IPS DF 6.9 (cell line): ENCODE data around the gene SYN1.

ENCODE experiments used
- DNase-seq: peaks from one replicate; pipeline ENCODE4 v3.0.0-alpha.2; 2013; ENCODE audit warnings: low read depth, low spot score
- H3K27ac ChIP-seq: one replicate; pipeline ENCODE4 v1.5.1; 2013; ENCODE audit warnings: low read length, control low read depth
- H3K27me3 ChIP-seq: 2 replicates; pipeline ENCODE4 v1.6.1; 2013; ENCODE audit warnings: mild to moderate bottlenecking, low read length; ENCODE audit not compliant: control insufficient read depth, insufficient read depth
- H3K36me3 ChIP-seq: 2 replicates; pipeline ENCODE4 v1.6.1; 2013; ENCODE audit warnings: low read length; ENCODE audit not compliant: control insufficient read depth, insufficient read depth
- H3K4me1 ChIP-seq: 2 replicates; pipeline ENCODE4 v1.6.1; 2013; ENCODE audit warnings: low read length; ENCODE audit not compliant: control insufficient read depth, insufficient read depth
- H3K4me3 ChIP-seq: 2 replicates; pipeline ENCODE4 v1.5.1; 2013; ENCODE audit warnings: mild to moderate bottlenecking, low read length
- H3K9me3 ChIP-seq: 2 replicates; pipeline ENCODE4 v1.6.1; 2013; ENCODE audit warnings: low read length, inconsistent platforms; ENCODE audit not compliant: control insufficient read depth, insufficient read depth
- WGBS: extraction: QIAGEN DNeasy Blood & Tissue Kit; methylation state at CpG from one replicate; pipeline ENCODE4 v1.1.7; 2013; ENCODE audit warnings: mixed read lengths, missing lambda C conversion rate; ENCODE audit not compliant: insufficient read length, insufficient coverage; 5-methylcytosine and 5-hydroxymethylcytosine counted together

SYN1 gene

GRCh38 chrX:47573341-47574075 is 46.1 kb downstream of the SYN1 start:
- Histone ChIP-seq H3K9me3 (no peaks in the 10 kb centered on the region), H3K36me3 (peaks cover 2% of the 10 kb centered on the region; the same call in 1 of the 2 replicates), H3K4me1 (peaks cover 6% of the 10 kb centered on the region), H3K4me3 (peak overlapping the region; percentile 49; the same call in 1 of the 2 replicates), H3K27ac (no peak overlapping the region), H3K27me3 (no peaks in the 10 kb centered on the region)
- WGBS = no CpG with 5 or more reads among the region's 20 CpGs
- DNase-seq = peak; percentile 47

- no peak overlapping the region for H3K4me3 ChIP-seq
- no peaks in the 10 kb centered on the region for H3K27me3 ChIP-seq
- H3K27ac ChIP-seq = no peak overlapping the region
- no peak for DNase-seq
- no peaks in the 10 kb centered on the region for H3K9me3 ChIP-seq
- peaks cover 3% of the 10 kb centered on the region; the same call in 1 of the 2 replicates for H3K36me3 ChIP-seq
- H3K4me1 ChIP-seq = peaks cover 6% of the 10 kb centered on the region
- no CpG with 5 or more reads among the region's 9 CpGs for WGBS
Observed at GRCh38 chrX:47572773-47573340, 46.8 kb downstream of the SYN1 start.

GRCh38 chrX:47571896-47572295 is 47.8 kb downstream of the SYN1 start:
- WGBS = no CpG with 5 or more reads among the region's 13 CpGs
- no peak overlapping the region for H3K4me3 ChIP-seq
- DNase-seq = no peak
- no peak overlapping the region for H3K27ac ChIP-seq
- H3K9me3 ChIP-seq = no peaks in the 10 kb centered on the region
- peaks cover 5% of the 10 kb centered on the region; the same call in 1 of the 2 replicates for H3K36me3 ChIP-seq
- H3K27me3 ChIP-seq = no peaks in the 10 kb centered on the region
- H3K4me1 ChIP-seq = peaks cover 6% of the 10 kb centered on the region

- no peaks in the 10 kb centered on the region for H3K27me3 ChIP-seq
- H3K9me3 ChIP-seq = no peaks in the 10 kb centered on the region
- H3K4me3 ChIP-seq = no peak overlapping the region
- peaks cover 5% of the 10 kb centered on the region; the same call in 1 of the 2 replicates for H3K36me3 ChIP-seq
- H3K4me1 ChIP-seq = peaks cover 6% of the 10 kb centered on the region
- WGBS = no CpG with 5 or more reads among the region's 11 CpGs
- no peak for DNase-seq
- H3K27ac ChIP-seq = no peak overlapping the region
Observed at GRCh38 chrX:47571215-47571614, 48.4 kb downstream of the SYN1 start.

- no peak for DNase-seq
- WGBS = no CpG with 5 or more reads among the region's 8 CpGs
- Histone ChIP-seq H3K36me3 (peaks cover 5% of the 10 kb centered on the region; the same call in 1 of the 2 replicates), H3K27ac (no peak overlapping the region), H3K4me1 (peaks cover 4% of the 10 kb centered on the region; the same call in 1 of the 2 replicates), H3K4me3 (no peak overlapping the region), H3K9me3 (no peaks in the 10 kb centered on the region), H3K27me3 (no peaks in the 10 kb centered on the region)
Observed at GRCh38 chrX:47570794-47571193, 48.9 kb downstream of the SYN1 start.

GRCh38 chrX:47568656-47569295 is 50.9 kb downstream of the SYN1 start:
- H3K27ac ChIP-seq = no peak overlapping the region
- H3K4me1 ChIP-seq = peaks cover 3% of the 10 kb centered on the region; the same call in 1 of the 2 replicates
- H3K4me3 ChIP-seq = no peak overlapping the region
- H3K27me3 ChIP-seq = no peaks in the 10 kb centered on the region
- H3K36me3 ChIP-seq = peaks cover 5% of the 10 kb centered on the region; the same call in 1 of the 2 replicates
- DNase-seq = no peak
- H3K9me3 ChIP-seq = no peaks in the 10 kb centered on the region
- WGBS = no CpG with 5 or more reads among the region's 13 CpGs

GRCh38 chrX:47566841-47567240 is 52.8 kb downstream of the SYN1 start:
- no peaks in the 10 kb centered on the region; the same call in 1 of the 2 replicates for H3K4me1 ChIP-seq
- DNase-seq = no peak
- WGBS = no CpG with 5 or more reads among the region's 11 CpGs
- H3K36me3 ChIP-seq = peaks cover 8% of the 10 kb centered on the region; the same call in 1 of the 2 replicates
- no peak overlapping the region for H3K4me3 ChIP-seq
- H3K27ac ChIP-seq = no peak overlapping the region
- no peaks in the 10 kb centered on the region for H3K27me3 ChIP-seq
- H3K9me3 ChIP-seq = no peaks in the 10 kb centered on the region

- WGBS = no CpG with 5 or more reads among the region's 12 CpGs
- DNase-seq = no peak
- no peaks in the 10 kb centered on the region for H3K27me3 ChIP-seq
- H3K9me3 ChIP-seq = no peaks in the 10 kb centered on the region
- no peaks in the 10 kb centered on the region; the same call in 1 of the 2 replicates for H3K4me1 ChIP-seq
- H3K27ac ChIP-seq = no peak overlapping the region
- peaks cover 8% of the 10 kb centered on the region; the same call in 1 of the 2 replicates for H3K36me3 ChIP-seq
- no peak overlapping the region for H3K4me3 ChIP-seq
Observed at GRCh38 chrX:47564438-47565085, 55.1 kb downstream of the SYN1 start.

- Histone ChIP-seq H3K9me3 (no peaks in the 10 kb centered on the region), H3K4me1 (no peaks in the 10 kb centered on the region; the same call in 1 of the 2 replicates), H3K4me3 (no peak overlapping the region), H3K27me3 (no peaks in the 10 kb centered on the region), H3K36me3 (peaks cover 8% of the 10 kb centered on the region; the same call in 1 of the 2 replicates), H3K27ac (no peak overlapping the region)
- WGBS = no CpG with 5 or more reads among the region's 8 CpGs
- DNase-seq = no peak
Observed at GRCh38 chrX:47563801-47564315, 55.8 kb downstream of the SYN1 start.
